Measurements from ENCODE around the gene CLCN2. TPM values are rescaled to one million over a fixed set of nuclear protein-coding genes. Genes with fewer than 3 reads are reported as not detected.

The CLCN2 gene
- 1 to 10 TPM; 4.1 to 6.7 TPM for total RNA-seq

GRCh38 chr3:184361532-184361931 lies at the start of gene CLCN2, which contains the start of gene POLR2H:
TSS of gene CLCN2 (minus strand) at chr3:184361605. CDS start at chr3:184361479, 126 bp downstream.
TSS of gene POLR2H (plus strand) at chr3:184361710. CDS start at chr3:184363493, 1,783 bp downstream.

GRCh38 chr3:184379358-184380184 lies 18.2 kb upstream of the CLCN2 start, which contains the start of gene CHRD:
TSS of gene CHRD (plus strand) at chr3:184380054. CDS start at chr3:184380319, 265 bp downstream.

GRCh38 chr3:184377882-184378445 lies 16.6 kb upstream of the CLCN2 start, which contains the start of gene THPO:
TSS of gene THPO (minus strand) at chr3:184378207. CDS start at chr3:184376259, 1,948 bp downstream.

DNA sequence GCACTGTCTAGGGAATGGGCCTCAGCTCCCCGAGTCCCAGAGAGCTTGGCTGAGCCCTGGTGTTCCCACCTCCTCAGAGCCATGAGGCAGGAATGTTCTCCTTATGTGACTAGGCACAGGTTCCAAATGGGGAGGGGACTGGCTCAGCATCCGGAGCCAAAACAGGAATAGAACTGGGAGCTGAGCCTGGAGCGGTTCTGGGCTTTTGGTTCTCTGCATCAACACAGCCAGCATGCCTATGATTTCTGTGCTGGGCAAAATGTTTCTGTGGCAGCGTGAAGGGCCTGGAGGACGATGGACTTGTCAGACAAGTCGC lies 24.0 kb downstream of the CLCN2 start, which contains the start of gene FAM131A:
Gene FAM131A (plus strand): TSS at position 202 of the 316 bp plus-strand sequence. CDS start 31 bp downstream, at position 233.

DNA sequence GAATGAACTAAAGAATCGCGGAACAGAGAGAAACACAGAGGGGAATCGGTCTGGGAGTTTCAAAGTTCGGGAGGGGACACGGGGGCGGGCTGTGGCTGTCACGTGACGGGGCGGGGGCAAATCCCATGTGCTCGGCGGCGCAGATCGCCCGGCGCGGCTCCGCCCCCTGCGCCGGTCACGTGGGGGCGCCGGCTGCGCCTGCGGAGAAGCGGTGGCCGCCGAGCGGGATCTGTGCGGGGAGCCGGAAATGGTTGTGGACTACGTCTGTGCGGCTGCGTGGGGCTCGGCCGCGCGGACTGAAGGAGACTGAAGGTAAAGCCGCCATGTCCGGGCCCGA lies 47.1 kb downstream of the CLCN2 start, which contains the start of gene EIF4G1:
Gene EIF4G1 (plus strand): TSS at position 244 of the 337 bp plus-strand sequence. CDS start 1,191 bp downstream, outside the sequence.

DNA sequence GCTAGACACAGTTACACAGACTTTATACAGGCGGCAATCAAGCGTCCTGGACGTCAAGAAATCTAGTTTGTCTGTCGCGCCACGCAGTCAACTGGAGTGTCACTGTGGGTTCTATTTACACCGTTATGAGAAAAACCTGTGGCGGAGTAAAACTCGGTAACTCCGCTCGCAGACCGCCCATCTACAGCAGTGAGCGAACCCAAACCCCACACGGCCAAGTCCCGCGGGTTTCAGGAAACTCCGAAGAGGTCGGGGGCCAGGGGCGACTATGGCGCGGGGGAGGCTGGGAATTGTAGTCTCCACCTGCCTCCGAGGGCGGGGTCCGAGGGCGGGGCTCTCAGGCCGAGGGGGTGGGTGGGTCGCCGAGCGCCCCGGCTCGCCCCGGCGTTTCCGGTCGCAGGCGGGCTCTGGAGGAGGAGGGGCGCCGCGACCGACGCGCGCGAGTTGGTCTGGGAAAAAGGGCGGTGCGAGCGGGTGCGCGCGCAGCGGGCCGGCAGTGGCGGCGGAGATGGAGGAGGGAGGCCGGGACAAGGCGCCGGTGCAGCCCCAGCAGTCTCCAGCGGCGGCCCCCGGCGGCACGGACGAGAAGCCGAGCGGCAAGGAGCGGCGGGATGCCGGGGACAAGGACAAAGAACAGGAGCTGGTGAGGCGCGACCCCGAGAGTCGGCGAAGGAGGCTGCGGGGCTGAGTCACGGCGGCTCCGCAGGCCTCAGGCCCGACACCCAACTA lies 62.5 kb downstream of the CLCN2 start, which contains the start of gene PSMD2:
Gene PSMD2 (plus strand): TSS at position 483 of the 729 bp plus-strand sequence. CDS start 26 bp downstream, at position 509.

Small RNAs within 50 kb of the gene (small RNA-seq; reads per million reads assigned to genes)
- 701 to 1,006 reads per million in 2 donors for gene SNORD66

Other genes with a start within 250 kb of the CLCN2 start
- 10 to 100 TPM; 35.4 to 45.6 TPM for gene EIF2B5, start 226.2 kb downstream of the CLCN2 start, total RNA-seq
- 10 to 100 TPM; 41.0 to 54.7 TPM for gene DVL3, start 206.2 kb downstream of the CLCN2 start, total RNA-seq
- 100 to 1,000 TPM; 214 to 239 TPM for gene AP2M1, start 186.8 kb downstream of the CLCN2 start, total RNA-seq
- 10 to 100 TPM; 39.9 to 52.9 TPM for gene ABCF3, start 175.4 kb downstream of the CLCN2 start, total RNA-seq
- not detected for gene VWA5B2, start 132.0 kb downstream of the CLCN2 start, total RNA-seq
- gene ALG3, start 112.6 kb downstream of the CLCN2 start, total RNA-seq = 10 to 100 TPM; 68.8 to 88.9 TPM
- gene EEF1AKMT4, start 111.9 kb downstream of the CLCN2 start, total RNA-seq = 1 to 10 TPM; 3.8 to 9.0 TPM
- gene CAMK2N2, start 100.1 kb downstream of the CLCN2 start, total RNA-seq = under 1 TPM; 0.33 to 0.69 TPM
- gene ECE2, start 85.6 kb downstream of the CLCN2 start, total RNA-seq = not detected
- gene PSMD2, start 62.4 kb downstream of the CLCN2 start, total RNA-seq = 100 to 1,000 TPM; 324 to 411 TPM
- 100 to 1,000 TPM; 191 to 328 TPM for gene EIF4G1, start 47.0 kb downstream of the CLCN2 start, total RNA-seq
- gene FAM131A, start 24.0 kb downstream of the CLCN2 start, total RNA-seq = 10 to 100 TPM; 15.7 to 22.7 TPM
- 100 to 1,000 TPM in 1 of 2 donors, 10 to 100 TPM in 1; 40.3 to 102 TPM for gene POLR2H, start 105 bp upstream of the CLCN2 start, total RNA-seq
- gene THPO, start 16.6 kb upstream of the CLCN2 start, total RNA-seq = not detected
- gene CHRD, start 18.4 kb upstream of the CLCN2 start, total RNA-seq = under 1 TPM in 1 of 2 donors, not detected in 1; 0.34 TPM
- gene EPHB3, start 200.2 kb upstream of the CLCN2 start, total RNA-seq = 1 to 10 TPM in 1 of 2 donors, under 1 TPM in 1; 0.34 to 1.3 TPM